ENCODE measurements around the gene LRRC2.

LRRC2 gene, protein sequence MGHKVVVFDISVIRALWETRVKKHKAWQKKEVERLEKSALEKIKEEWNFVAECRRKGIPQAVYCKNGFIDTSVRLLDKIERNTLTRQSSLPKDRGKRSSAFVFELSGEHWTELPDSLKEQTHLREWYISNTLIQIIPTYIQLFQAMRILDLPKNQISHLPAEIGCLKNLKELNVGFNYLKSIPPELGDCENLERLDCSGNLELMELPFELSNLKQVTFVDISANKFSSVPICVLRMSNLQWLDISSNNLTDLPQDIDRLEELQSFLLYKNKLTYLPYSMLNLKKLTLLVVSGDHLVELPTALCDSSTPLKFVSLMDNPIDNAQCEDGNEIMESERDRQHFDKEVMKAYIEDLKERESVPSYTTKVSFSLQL

DNA sequence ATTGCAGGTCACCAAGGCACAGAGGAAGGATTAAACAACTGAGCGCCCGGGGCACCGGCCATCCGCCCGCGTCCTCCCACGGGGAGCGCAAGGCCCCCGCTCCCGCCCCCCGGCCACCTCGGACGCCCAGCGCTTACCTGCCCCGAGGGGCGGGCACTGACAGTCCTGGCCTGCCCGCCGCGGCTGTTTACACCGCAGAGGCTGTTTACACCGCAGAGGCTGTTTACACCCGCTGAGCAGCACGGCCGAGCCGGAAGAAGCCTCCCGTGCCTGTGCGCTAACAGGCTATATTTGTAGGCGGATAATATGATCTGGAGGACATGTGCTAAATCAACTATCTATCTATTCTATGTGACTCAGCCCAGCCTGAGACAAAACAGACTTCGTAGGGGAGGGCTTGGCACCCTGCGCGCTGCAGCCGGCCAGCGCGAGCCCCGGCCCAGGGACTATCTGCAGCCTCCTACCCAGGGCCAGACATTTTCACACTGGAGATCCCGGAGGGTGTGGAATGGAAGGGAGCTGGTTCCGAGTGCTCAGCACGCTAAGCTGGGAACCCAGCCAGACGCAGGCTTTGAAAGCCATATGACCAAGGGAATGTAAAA is at the start of gene LRRC2:
LRRC2 (minus strand) TSS at position 263 of the 602 bp plus-strand sequence. CDS start 14,711 bp downstream, outside the sequence.
- TF ChIP-seq, protein P1, sequence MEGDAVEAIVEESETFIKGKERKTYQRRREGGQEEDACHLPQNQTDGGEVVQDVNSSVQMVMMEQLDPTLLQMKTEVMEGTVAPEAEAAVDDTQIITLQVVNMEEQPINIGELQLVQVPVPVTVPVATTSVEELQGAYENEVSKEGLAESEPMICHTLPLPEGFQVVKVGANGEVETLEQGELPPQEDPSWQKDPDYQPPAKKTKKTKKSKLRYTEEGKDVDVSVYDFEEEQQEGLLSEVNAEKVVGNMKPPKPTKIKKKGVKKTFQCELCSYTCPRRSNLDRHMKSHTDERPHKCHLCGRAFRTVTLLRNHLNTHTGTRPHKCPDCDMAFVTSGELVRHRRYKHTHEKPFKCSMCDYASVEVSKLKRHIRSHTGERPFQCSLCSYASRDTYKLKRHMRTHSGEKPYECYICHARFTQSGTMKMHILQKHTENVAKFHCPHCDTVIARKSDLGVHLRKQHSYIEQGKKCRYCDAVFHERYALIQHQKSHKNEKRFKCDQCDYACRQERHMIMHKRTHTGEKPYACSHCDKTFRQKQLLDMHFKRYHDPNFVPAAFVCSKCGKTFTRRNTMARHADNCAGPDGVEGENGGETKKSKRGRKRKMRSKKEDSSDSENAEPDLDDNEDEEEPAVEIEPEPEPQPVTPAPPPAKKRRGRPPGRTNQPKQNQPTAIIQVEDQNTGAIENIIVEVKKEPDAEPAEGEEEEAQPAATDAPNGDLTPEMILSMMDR (conservative IDR thresholded peaks at IDR 0.05; ENCODE audit: low read depth, low read length) = no peak
- DNase-seq (ENCODE audit: low read depth) = peak; percentile 71
- peak within 1 kb of the TSS; percentile 61 for H3K4me3 ChIP-seq (ENCODE audit: low read length)

DNA sequence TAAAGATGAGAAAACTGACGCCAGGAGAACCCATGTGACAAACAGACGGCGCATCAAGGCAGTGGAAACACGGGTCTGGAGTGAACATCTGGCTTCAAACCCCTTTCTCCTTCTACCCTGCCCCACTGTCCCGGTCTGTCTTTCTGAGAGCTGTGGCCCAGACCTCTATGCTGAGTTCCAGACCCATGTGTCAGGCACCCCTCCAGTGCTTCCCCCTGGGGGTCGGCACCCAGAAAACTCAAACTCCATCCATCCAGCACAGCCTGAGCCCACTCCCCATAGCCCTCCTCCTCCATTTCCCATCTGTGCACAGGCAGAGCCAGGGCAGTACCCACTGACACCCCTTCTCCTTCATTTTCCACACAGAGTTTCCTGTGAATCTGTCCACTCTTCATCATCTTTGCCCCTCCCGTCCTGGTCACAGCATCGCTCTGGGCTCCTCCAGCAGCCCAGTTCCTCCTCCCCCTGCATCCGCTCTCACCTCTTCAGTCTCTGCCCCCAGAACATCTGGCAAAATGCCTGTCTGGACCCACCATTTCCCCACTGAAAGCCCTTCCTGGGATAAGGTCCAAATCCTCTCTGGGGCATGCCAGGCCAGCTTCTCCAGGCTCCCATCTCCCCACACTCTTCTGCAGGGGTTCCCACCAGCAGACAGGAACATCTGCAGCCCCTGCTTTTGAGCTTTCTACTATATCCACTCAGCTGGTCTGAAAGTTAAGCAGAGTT is 49.1 kb upstream of the LRRC2 start:
- DNase-seq (ENCODE audit: low read depth) = no peak
- TF ChIP-seq, protein P1 (conservative IDR thresholded peaks at IDR 0.05; ENCODE audit: low read depth, low read length) = no peak
- no peak overlapping the region for H3K4me3 ChIP-seq (ENCODE audit: low read length)

DNA sequence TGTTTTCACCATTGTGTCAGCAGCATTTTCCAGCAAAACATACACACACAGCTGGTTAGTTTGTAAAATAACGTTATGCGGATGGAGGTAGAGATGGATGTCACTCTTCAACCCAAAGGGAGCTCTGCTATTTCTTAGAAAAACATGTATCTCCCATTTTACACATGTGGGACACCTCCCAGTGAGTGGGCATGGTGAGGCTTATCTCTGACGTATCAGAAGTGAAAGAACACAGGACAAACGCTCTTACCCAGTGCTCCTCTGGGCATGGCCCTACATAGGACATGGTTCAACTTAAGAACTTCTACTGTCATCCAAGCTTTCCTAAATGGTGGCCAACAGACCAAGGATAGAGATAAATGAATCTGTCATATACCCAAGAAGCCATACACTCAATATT is 48.3 kb upstream of the LRRC2 start:
- no peak overlapping the region for H3K4me3 ChIP-seq (ENCODE audit: low read length)
- TF ChIP-seq, protein P1 (conservative IDR thresholded peaks at IDR 0.05; ENCODE audit: low read depth, low read length) = no peak
- DNase-seq (ENCODE audit: low read depth) = no peak

DNA sequence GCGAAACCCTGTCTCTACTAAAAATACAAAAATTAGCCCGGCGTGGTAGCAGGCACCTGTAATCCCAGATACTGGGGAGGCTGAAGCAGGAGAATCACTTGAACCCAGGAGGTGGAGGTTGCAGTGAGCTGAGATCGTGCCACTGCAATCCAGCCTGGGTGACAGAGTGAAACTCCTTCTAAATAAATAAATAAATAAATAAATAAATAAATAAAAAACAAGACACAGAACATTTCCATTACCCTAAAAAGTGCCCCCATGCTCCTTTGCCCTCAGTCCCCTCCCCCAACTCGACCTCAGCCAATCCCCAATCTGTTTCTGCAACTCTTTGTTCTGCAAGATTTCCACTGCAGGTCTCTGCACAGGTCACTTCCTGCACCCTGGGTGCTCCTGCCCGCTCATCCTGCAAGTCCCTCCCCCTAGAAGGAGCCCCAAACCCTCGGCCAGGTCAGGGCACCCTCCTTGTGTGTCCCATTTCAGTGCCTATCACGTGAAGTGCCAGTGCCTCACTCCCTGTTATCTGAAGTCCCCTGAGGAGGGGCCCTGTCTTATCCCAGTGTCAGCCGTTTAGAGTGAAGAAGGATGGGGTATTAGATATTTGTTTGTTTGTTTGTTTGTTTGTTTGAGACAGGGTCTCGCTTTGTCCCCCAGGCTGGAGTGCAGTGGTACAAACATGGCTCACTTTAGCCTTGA is 47.4 kb upstream of the LRRC2 start:
- DNase-seq (ENCODE audit: low read depth) = no peak
- no peak overlapping the region for H3K4me3 ChIP-seq (ENCODE audit: low read length)
- TF ChIP-seq, protein P1 (conservative IDR thresholded peaks at IDR 0.05; ENCODE audit: low read depth, low read length) = no peak

DNA sequence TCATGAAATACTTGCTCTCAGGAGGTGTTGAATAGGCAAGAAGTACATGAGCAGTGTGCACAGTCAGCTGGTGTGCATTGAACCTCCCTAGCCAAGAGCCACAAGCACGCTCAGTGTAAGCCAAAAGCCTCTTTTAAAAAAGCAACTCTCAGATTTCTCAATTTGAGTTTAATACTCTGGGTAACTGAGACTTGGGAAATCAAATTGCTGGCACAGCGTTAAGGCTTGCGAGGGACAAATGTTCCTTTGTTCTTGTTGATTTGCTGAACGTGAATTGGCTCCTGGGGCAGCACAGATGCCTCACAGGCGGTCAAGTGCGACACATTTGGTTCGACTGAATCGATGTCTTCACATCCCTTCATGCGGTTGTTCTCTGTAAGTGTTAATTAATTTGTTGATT is 46.2 kb upstream of the LRRC2 start, which contains the start of gene FAM240A:
FAM240A (plus strand) TSS at position 202 of the 400 bp plus-strand sequence; CDS start at position 361, 159 bp downstream.
- peak; percentile 63 for DNase-seq (ENCODE audit: low read depth)
- no peak within 1 kb of the TSS for H3K4me3 ChIP-seq (ENCODE audit: low read length)
- TF ChIP-seq, protein P1 (conservative IDR thresholded peaks at IDR 0.05; ENCODE audit: low read depth, low read length) = no peak

DNA sequence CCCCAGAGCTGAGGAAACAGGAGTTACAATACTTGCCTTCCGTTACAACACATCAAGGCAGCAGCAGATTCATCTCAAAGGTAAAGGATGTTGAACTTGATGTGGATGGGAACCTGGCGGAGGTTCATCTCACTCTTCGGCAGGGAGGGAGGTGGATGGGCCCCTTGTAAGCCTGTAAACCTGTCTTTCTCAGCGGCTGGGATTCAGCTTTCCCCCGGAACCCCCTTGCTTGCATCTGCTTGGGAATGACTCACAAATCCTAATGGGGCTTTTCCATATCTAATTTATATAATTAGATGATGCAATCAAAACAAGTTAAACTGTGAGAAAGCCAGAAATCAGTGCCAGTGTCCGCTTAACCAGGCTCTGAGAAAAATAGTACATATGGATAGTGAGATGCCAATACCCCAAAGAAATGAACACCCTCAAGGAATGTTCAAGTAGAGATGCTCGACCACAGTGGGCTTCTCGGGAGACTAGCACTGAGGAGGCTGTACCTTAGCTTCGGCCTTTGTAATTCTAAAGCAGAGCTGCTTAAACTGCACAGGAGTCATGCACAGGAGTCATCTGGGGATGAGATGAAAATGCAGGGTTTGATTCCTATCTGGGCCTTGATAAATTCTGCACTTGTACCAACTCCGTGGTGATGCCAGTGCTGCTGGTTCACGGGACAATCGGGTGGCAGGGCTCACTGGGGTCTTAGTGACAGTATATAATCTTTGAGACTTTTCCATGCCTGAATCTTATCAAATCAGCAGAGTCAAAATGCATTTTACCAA is 44.0 kb upstream of the LRRC2 start:
- TF ChIP-seq, protein P1 (conservative IDR thresholded peaks at IDR 0.05; ENCODE audit: low read depth, low read length) = no peak
- H3K4me3 ChIP-seq (ENCODE audit: low read length) = no peak overlapping the region
- DNase-seq (ENCODE audit: low read depth) = no peak
